Mammary epithelial cell (primary cell): ENCODE measurements around the gene MTHFSD.

Experiments
- EZH2 ChIP-seq: IDR thresholded peaks from 2 replicates; pipeline ENCODE4 v1.6.1; 2012; ENCODE audit warnings: low read length, inconsistent platforms, borderline replicate concordance
- TF ChIP-seq, protein P1 (sequence below), 2 donors: IDR thresholded peaks in 1 of 2; conservative IDR thresholded peaks in 1 of 2; 2 replicates each; pipeline ENCODE4 v1.5.1; 2011 to 2012; ENCODE audit warnings: inconsistent platforms in 2 of 2, low read length in 2 of 2, mild to moderate bottlenecking in 2 of 2, control low read depth in 1 of 2, low read depth in 1 of 2; ENCODE audit not compliant: insufficient read depth in 1 of 2; ENCODE audit errors: extremely low read depth in 1 of 2

DNA sequence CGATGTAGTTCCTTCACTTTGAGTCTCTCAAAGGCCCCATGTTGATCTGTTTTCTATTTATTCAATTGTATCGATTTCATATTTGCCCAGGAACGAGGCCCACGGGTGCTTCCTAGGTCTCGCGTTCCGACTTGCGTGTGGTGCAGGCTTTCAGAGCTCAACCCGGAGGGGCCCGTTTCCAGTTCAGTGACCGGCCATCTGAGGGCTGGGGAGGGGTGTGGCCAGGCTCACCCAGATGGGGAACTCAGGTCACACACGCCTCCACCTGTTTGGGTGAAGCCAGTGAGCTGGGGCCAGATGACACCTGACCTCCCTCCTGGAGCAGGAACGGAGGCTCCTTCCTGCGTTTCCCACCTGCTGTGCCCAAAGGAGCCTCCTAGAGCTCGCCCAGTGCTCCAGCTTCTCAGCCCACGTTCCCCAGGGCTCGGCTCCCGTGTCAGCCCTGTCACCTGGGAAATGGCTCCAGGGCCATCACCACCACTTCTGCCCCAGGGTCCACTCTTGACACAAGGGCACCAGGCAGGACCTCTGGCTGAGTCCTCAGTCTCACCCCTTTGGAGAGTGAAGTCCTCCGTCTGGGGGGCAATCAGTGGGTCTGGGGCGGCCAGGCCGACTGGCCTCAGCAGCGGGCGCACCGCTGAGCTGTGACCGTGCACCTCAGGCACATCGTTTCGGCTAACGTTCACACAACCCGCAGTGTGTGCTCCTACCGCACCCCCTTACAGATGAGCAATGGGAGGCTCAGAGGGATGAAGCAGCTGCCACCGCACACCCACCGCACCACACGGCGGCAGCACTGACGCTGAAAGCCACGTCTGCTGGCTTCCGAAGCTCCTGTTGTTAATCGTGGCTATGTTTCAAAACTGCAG, 26.7 kb downstream of the MTHFSD start:
- TF ChIP-seq, protein P1, sequence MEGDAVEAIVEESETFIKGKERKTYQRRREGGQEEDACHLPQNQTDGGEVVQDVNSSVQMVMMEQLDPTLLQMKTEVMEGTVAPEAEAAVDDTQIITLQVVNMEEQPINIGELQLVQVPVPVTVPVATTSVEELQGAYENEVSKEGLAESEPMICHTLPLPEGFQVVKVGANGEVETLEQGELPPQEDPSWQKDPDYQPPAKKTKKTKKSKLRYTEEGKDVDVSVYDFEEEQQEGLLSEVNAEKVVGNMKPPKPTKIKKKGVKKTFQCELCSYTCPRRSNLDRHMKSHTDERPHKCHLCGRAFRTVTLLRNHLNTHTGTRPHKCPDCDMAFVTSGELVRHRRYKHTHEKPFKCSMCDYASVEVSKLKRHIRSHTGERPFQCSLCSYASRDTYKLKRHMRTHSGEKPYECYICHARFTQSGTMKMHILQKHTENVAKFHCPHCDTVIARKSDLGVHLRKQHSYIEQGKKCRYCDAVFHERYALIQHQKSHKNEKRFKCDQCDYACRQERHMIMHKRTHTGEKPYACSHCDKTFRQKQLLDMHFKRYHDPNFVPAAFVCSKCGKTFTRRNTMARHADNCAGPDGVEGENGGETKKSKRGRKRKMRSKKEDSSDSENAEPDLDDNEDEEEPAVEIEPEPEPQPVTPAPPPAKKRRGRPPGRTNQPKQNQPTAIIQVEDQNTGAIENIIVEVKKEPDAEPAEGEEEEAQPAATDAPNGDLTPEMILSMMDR (conservative IDR thresholded peaks at IDR 0.05 in 1 of 2, IDR thresholded peaks at IDR 0.05 in 1 of 2; ENCODE audit: extremely low read depth in 1 of 2, insufficient read depth in 1 of 2, low read depth in 1 of 2, low read length in 2 of 2) = no peak
- no peak for TF ChIP-seq EZH2
